Activated CD4-positive, alpha-beta T cell treated with anti-CD3 and anti-CD28 coated beads, Interleukin-2, amount 10 ng/mL, durations not matched to agents 7 days and 5 days (primary cell): ENCODE data around the gene PLD1. TPM values are rescaled to one million over a fixed set of nuclear protein-coding genes. Genes with fewer than 3 reads are reported as not detected.
"Not testable (repeated sequence)": the region's sequence is repeated elsewhere in the genome, so short reads cannot be mapped to it uniquely, and the experiment has no call there.

ENCODE experiments used
- CTCF ChIA-PET: fragments of 350-600 bp; sonication (Branson Sonifier 250); formaldehyde crosslinking; loops from one replicate; lab custom pipeline; 2021; ENCODE audit warnings: antibody characterized with exemption; lab: Charles Lee
- POLR2A ChIA-PET: fragments of 350-600 bp; sonication (Branson Sonifier 250); formaldehyde crosslinking; loops from one replicate; lab custom pipeline; 2021; ENCODE audit warnings: antibody characterized with exemption; lab: Charles Lee
- DNase-seq: peaks from one replicate; pipeline ENCODE4 v3.0.0-alpha.2; 2020
- H3K27ac Mint-ChIP-seq: one replicate; pipeline ENCODE4 v1.8.0; 2021; ENCODE audit warnings: mild to moderate bottlenecking, moderate library complexity, mixed read lengths
- H3K27me3 Mint-ChIP-seq: one replicate; pipeline ENCODE4 v1.8.0; 2021; ENCODE audit warnings: mixed read lengths
- H3K36me3 Mint-ChIP-seq: one replicate; pipeline ENCODE4 v1.8.0; 2021; ENCODE audit warnings: low read depth, mixed read lengths
- H3K4me1 Mint-ChIP-seq: one replicate; pipeline ENCODE4 v1.8.0; 2021; ENCODE audit warnings: mixed read lengths
- H3K4me3 Mint-ChIP-seq: one replicate; pipeline ENCODE4 v1.8.0; 2021; ENCODE audit warnings: mild to moderate bottlenecking, moderate library complexity, mixed read lengths
- H3K9me3 Mint-ChIP-seq: one replicate; pipeline ENCODE4 v1.8.0; 2021; ENCODE audit warnings: mixed read lengths
- total RNA-seq, 2 experiments: library from RNA; stranded (reverse); gene quantifications; one replicate each; pipeline ENCODE4 v1.2.3, GENCODE V29; 2021

PLD1 gene
- total RNA-seq, 2 experiments from 2014 or later: 0.50 to 0.94 TPM

DNA sequence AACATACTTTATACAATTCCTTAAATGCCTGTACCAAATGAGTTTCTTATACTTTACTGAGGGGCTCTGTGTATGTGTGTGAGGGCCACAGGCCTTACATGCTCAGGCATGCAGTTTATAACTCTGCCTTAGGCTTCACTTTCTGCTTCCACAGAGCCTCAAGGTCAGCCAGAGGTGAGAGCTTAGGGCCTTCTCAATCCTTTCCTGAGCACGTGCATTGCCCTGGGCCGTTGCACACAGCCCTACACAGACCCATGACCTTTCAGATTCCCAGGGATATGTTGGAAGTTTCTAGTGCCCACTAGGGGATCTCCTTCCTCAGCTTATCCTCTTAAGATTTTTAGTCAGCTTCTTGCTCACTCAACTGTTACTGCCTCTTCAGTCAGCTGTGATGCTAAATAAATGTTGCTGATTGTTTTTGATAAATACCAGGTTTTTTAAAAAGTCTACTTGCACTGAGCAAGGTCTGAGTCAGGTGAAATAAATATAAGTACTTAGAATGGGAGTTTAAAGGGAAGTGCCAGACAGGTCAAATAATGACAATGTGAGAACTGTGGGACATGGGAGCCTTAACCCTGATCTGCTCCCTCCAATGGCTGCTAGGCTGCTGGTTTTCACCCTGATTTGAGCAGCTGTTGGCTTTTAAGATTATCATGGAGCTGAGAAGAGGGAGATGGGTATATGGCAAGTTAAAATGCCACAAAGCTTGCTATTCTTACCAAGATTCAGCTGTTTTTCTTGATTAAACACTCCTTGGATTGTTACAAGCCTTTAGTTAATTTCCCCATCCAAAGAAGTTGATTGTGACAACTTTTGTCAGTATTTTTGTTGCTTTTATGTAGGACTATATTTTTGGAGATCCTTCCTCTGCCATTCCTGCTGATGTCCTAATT is 169.5 kb downstream of the PLD1 start:
- ChIA-PET POLR2A (no interaction called here), CTCF (no interaction called here)
- H3K27ac Mint-ChIP-seq: no peak overlapping the region
- H3K36me3 Mint-ChIP-seq: no peaks in the 10 kb centered on the region
- no peak for DNase-seq
- H3K4me3 Mint-ChIP-seq: no peak overlapping the region
- no peaks in the 10 kb centered on the region for H3K9me3 Mint-ChIP-seq
- peaks cover 4% of the 10 kb centered on the region for H3K27me3 Mint-ChIP-seq
- peaks cover 3% of the 10 kb centered on the region for H3K4me1 Mint-ChIP-seq

DNA sequence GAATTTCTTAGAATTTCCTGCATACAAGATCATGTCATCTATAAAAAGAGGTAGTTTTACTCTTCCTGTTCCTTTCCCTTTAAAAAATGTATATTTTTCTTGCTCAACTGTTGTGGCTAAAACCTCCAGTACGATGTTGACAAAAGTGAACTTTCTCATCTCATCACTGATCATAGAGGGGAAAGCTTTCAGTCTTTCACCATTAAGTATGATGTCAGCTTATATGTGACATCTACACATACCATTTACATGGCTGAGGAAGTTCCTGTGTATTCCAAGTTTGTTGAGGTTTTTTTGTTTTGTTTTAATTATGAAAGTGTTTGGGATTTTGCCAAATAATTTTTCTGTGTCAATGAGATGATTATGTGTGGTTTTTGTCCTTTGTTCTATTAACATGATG is 173.6 kb downstream of the PLD1 start:
- Mint-ChIP-seq H3K36me3 (no peaks in the 10 kb centered on the region), H3K27ac (no peak overlapping the region), H3K4me1 (peaks cover 3% of the 10 kb centered on the region), H3K27me3 (peaks cover 2% of the 10 kb centered on the region), H3K4me3 (no peak overlapping the region), H3K9me3 (no peaks in the 10 kb centered on the region)
- DNase-seq: no peak
- ChIA-PET POLR2A (no interaction called here), CTCF (no interaction called here)

DNA sequence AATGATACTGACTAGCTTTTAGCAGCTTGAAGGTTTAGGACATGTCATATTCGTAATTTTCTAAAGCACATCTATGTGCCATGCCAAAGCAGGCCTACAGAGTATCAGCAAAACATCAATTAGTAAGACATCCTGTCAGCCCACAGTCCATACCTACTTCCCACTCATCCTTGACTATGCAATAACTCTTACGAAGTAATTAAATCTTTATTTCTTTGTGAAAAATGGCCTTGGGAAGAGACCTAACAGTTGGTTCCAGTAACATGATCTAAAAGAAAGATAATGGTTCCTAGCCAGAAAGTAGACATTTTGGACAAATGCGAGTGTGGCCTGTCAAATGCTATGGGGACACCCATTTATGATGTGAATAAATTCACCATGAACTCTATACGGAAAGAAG is 177.5 kb downstream of the PLD1 start:
- CTCF ChIA-PET: no interaction called here

DNA sequence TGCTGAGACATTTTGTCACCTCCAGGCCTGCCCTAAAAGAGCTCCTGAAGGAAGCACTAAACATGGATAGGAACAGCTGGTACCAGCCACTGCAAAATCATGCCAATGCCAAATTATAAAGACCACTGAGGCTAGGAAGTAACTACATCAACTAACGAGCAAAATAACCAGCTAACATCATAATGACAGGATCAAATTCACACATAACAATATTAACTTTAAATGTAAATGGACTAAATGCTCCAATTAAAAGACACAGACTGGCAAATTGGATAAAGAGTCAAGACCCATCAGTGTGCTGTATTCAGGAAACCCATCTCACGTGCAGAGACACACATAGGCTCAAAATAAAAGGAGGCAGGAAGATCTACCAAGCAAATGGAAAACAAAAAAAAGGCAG is 183.5 kb downstream of the PLD1 start:
- H3K9me3 Mint-ChIP-seq, H3K36me3 Mint-ChIP-seq, H3K27ac Mint-ChIP-seq, CTCF ChIA-PET, H3K4me3 Mint-ChIP-seq, H3K27me3 Mint-ChIP-seq, DNase-seq, H3K4me1 Mint-ChIP-seq, POLR2A ChIA-PET: not testable (repeated sequence)

More for the DNA sequence above, 177.5 kb downstream of the PLD1 start:
- peaks cover 3% of the 10 kb centered on the region for H3K4me1 Mint-ChIP-seq
- no peaks in the 10 kb centered on the region for H3K36me3 Mint-ChIP-seq
- DNase-seq: no peak
- H3K4me3 Mint-ChIP-seq: no peak overlapping the region
- no peak overlapping the region for H3K27ac Mint-ChIP-seq
- POLR2A ChIA-PET: no interaction called here
- no peaks in the 10 kb centered on the region for H3K27me3 Mint-ChIP-seq
- no peaks in the 10 kb centered on the region for H3K9me3 Mint-ChIP-seq

DNA sequence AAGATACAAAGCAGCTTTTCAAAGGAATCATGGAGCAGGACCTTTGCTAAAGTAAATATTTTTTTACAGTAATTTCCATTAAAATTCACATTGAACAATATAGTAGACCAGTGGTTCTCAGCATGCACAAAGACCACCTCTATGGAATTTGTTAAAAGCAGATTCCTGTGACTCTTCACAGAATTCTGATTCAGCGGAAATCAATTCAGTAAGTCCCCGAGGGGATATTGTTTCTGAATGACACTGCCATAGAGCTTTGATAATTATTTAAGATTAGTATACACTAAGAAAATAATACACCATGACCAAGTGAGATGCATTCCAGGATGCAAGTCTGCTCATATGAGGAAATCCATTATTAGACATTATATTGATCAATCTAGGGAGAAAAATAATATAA is 188.2 kb downstream of the PLD1 start:
- CTCF ChIA-PET: no interaction called here
- H3K27ac Mint-ChIP-seq: no peak overlapping the region

DNA sequence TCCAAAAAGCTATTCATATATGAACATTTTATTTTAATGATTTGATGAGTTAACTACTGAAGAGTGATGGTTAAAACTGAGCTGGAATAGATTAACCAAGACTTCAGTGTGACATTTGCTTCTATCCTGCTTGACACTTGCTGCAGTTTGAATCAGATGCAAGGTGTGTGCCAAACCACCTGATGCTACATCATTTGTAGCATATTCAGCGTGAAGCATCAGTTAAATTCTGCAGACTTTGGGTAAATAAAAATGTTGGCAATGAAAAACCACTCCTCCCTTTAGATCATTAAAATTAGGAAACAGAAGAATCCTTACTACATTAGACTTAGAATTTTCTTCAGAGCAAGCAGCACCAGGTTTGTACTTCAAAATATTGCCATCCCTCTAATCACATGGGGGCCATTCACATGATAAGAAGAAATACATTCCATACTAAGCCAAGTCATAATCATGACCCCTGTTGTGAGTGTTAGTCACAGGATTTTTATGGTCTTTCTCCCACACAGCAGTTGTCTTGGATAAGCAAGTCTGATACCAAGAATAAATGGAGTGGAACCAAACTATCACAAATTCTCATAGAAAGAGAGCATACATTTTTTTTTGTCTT is 189.4 kb downstream of the PLD1 start:
- H3K9me3 Mint-ChIP-seq: peaks cover 8% of the 10 kb centered on the region
- H3K36me3 Mint-ChIP-seq: no peaks in the 10 kb centered on the region
- POLR2A ChIA-PET: no interaction called here
- peaks cover 33% of the 10 kb centered on the region for H3K27me3 Mint-ChIP-seq
- H3K4me1 Mint-ChIP-seq: peaks cover 6% of the 10 kb centered on the region
- H3K27ac Mint-ChIP-seq: no peak overlapping the region
- CTCF ChIA-PET: no interaction called here
- no peak for DNase-seq
- no peak overlapping the region for H3K4me3 Mint-ChIP-seq

More for the DNA sequence above, 188.2 kb downstream of the PLD1 start:
- DNase-seq: no peak
- POLR2A ChIA-PET: no interaction called here
- Mint-ChIP-seq H3K4me1 (peaks cover 6% of the 10 kb centered on the region), H3K36me3 (no peaks in the 10 kb centered on the region), H3K9me3 (peaks cover 8% of the 10 kb centered on the region), H3K27me3 (peaks cover 25% of the 10 kb centered on the region), H3K4me3 (no peak overlapping the region)

DNA sequence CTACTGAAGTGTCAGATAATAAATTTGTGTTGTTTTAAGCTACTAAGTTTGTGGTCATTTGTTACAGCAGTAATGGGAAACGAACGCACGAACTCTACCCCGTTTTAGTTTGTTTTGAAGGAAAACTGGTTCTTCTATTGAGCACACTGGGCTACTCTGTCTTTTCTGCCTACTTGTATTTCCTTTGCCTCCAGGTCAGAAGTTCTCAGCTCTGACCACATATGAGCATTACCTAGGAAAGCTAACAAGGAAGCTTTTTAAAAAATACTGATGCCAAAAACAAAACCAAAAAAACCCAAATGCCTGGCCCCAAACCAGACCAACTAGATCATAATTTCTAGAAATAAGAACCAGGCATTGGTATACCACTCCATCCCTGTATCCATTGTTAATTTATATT is 193.5 kb downstream of the PLD1 start:
- H3K36me3 Mint-ChIP-seq: no peaks in the 10 kb centered on the region
- no peak overlapping the region for H3K4me3 Mint-ChIP-seq
- H3K9me3 Mint-ChIP-seq: no peaks in the 10 kb centered on the region
- peaks cover 40% of the 10 kb centered on the region for H3K27me3 Mint-ChIP-seq
- no peak overlapping the region for H3K27ac Mint-ChIP-seq
- CTCF ChIA-PET: no interaction called here
- no peaks in the 10 kb centered on the region for H3K4me1 Mint-ChIP-seq
- POLR2A ChIA-PET: no interaction called here
- DNase-seq: no peak

DNA sequence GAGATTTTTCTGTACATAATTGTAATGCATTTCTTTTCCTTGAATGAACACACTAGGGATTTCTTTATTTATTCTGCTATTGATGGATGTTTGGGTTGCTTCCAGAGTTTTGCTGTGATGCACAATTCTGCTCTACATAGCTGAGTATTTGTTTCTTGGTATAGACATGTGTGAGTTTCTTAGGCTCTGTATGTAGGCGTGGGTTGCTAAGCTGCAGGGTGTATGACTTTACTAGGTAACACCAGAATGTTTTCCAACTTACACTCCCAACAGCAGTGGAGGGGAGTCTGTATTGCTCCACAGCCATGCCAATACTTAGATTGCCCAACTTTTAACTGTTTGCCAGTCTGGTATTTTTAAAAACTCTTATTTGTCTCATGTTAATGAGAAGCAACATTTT is 194.6 kb downstream of the PLD1 start:
- Mint-ChIP-seq H3K27ac (no peak overlapping the region), H3K9me3 (no peaks in the 10 kb centered on the region), H3K36me3 (no peaks in the 10 kb centered on the region), H3K4me1 (no peaks in the 10 kb centered on the region), H3K27me3 (peaks cover 30% of the 10 kb centered on the region), H3K4me3 (no peak overlapping the region)
- POLR2A ChIA-PET: no interaction called here
- CTCF ChIA-PET: no interaction called here
- no peak for DNase-seq

DNA sequence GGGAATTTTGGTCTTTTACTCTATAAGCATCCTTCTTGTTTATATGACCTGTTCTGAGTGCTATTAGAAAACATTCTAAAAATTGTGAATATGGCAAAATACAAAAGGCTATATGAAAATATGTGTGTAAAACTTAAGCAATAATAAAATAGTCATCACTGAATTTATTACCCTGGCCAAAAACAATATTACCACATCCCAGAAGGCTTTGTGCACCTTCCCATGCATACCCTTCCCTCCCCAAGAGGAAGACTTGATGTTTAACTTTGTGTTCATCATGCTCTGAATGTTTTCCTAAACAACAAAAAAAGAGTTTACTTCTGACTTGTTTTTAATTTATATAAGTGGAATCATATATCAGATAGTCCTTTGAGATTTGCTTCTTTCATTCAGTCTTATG is 195.0 kb downstream of the PLD1 start:
- Mint-ChIP-seq H3K27ac (no peak overlapping the region), H3K4me3 (no peak overlapping the region), H3K4me1 (no peaks in the 10 kb centered on the region), H3K36me3 (no peaks in the 10 kb centered on the region), H3K9me3 (no peaks in the 10 kb centered on the region), H3K27me3 (peaks cover 30% of the 10 kb centered on the region)
- POLR2A ChIA-PET: no interaction called here
- CTCF ChIA-PET: no interaction called here
- no peak for DNase-seq

DNA sequence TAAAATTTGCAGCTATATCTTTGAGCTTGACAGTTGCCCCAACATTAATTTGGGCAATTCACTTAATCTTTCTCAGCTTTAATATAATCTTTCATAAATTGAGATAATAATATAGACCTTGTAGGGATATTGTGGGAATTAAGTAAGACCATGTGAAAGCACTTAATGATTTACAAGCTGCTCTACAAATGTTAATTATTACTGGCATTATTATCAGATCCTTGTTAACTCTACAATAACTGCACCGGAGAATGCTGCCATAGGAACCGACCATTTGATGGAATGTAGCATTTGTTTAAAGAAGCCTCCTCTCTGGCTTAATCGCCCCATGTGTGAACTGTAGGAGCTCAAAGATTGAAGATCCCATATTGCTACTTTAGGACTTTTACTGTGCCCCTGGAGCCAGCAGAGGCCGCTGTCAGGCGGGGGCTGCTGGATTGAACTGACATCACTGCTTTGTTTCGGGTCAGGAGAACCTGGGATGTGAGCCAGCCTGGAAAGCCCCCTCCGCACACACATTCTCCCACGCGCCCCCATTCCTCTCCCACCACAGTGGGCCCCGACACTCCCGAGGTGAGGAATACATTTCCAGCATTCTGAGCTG is 195.9 kb downstream of the PLD1 start:
- Mint-ChIP-seq H3K9me3 (no peaks in the 10 kb centered on the region), H3K27me3 (peaks cover 30% of the 10 kb centered on the region), H3K36me3 (no peaks in the 10 kb centered on the region), H3K4me3 (no peak overlapping the region), H3K4me1 (no peaks in the 10 kb centered on the region), H3K27ac (no peak overlapping the region)
- no peak for DNase-seq
- POLR2A ChIA-PET: no interaction called here
- CTCF ChIA-PET: interaction anchor here (0.6 to 1.3 kb wide), 2 partner anchors 26 to 574 kb away, joined by 3 to 4 read pairs; no protein-coding TSS in a partner anchor

DNA sequence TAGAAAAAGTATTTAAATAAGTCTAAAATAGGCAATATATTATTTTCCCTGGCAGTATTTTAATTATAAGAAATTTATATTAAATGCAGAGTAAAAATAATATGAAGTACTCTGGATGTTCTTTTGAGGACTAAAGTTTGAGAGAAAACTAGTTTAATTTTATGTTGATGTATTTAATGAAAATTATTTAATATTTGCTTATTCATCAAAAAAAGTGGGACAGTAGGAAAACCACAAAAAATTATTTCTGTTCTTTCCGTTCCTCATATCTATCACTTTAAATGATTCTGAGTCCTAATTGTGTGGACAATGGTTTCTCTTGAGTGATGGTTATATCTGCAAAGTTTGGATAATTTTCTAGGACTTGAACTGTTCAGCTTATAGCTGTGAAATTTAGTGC is 202.8 kb downstream of the PLD1 start:
- Mint-ChIP-seq H3K27me3 (peaks cover 6% of the 10 kb centered on the region), H3K27ac (no peak overlapping the region), H3K9me3 (no peaks in the 10 kb centered on the region), H3K36me3 (no peaks in the 10 kb centered on the region), H3K4me3 (no peak overlapping the region), H3K4me1 (no peaks in the 10 kb centered on the region)
- CTCF ChIA-PET: no interaction called here
- POLR2A ChIA-PET: no interaction called here
- no peak for DNase-seq

DNA sequence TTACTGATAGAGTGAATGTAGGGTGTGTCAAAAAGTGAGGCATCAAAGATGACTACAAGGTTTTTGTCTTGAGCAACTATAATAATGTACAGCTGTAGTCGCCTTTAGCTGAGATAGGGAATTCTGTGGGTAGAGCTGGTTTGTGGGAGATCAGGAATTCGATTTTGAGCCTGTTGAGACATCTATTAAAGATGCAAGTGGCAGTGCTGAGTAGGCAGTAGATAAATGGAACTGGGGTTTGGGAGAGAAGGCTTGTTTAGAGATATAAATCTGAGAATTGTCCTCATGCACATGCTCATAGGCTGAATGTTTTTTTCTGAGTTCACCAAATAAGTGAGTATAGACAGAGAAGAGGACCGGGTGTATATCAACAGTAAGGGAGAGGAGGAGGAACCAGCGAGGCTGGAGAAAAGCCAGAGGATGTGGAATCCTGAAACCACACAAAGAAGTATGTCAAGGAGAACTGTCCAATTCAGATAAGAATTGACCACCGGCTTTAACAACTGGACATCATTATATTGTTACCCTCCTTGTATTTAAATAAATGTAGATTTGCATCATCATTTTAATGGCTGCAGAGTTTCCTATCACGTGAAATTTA is 204.0 kb downstream of the PLD1 start:
- no peak overlapping the region for H3K27ac Mint-ChIP-seq
- POLR2A ChIA-PET: no interaction called here
- H3K4me1 Mint-ChIP-seq: no peaks in the 10 kb centered on the region
- peaks cover 6% of the 10 kb centered on the region for H3K27me3 Mint-ChIP-seq
- no peaks in the 10 kb centered on the region for H3K36me3 Mint-ChIP-seq
- no peak for DNase-seq
- no peaks in the 10 kb centered on the region for H3K9me3 Mint-ChIP-seq
- CTCF ChIA-PET: no interaction called here
- no peak overlapping the region for H3K4me3 Mint-ChIP-seq

DNA sequence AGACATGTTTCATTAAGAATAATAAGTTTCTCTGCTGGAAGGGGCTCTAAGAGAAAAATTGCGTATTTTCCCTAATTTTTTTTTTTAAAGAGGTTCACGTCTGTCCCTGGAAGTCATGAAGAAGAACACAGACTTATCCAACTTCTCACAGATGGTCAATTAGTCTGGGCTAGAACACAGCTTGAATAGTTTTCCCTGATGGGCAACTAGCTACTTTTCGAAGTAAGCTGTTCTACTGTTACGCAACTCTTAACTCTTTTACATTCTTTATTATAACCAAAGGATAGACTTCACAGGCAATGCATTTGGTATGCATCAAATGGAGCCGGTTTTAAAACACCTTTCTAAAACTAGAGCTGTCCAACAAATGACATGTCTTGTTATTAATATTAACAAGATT is 205.9 kb downstream of the PLD1 start:
- CTCF ChIA-PET: no interaction called here
- H3K27ac Mint-ChIP-seq: no peak overlapping the region

More for the DNA sequence above, 205.9 kb downstream of the PLD1 start:
- Mint-ChIP-seq H3K4me1 (no peaks in the 10 kb centered on the region), H3K36me3 (no peaks in the 10 kb centered on the region), H3K27me3 (peaks cover 6% of the 10 kb centered on the region), H3K4me3 (no peak overlapping the region), H3K9me3 (no peaks in the 10 kb centered on the region)
- DNase-seq: no peak
- POLR2A ChIA-PET: no interaction called here
